HG02938 (cell line): ENCODE measurements around the gene KRTAP10-11.
"Not testable (repeated sequence)": the region's sequence is repeated elsewhere in the genome, so short reads cannot be mapped to it uniquely, and the experiment has no call there.

Source experiments
- ATAC-seq: cut with Tn5 transposase; IDR thresholded peaks from one replicate; pipeline ENCODE4 v1.9.1; 2021; ENCODE audit warnings: mild to moderate bottlenecking, moderate library complexity; ENCODE audit not compliant: unreplicated experiment

The KRTAP10-11 gene, protein sequence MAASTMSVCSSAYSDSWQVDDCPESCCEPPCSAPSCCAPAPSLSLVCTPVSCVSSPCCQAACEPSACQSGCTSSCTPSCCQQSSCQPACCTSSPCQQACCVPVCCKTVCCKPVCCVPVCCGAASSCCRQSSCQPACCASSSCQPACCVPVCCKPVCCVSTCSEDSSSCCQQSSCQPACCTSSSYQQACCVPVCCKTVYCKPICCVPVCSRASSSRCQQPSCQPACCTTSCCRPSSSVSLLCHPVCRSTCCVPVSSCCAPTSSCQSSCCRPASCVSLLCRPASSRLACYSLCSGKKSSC

DNA sequence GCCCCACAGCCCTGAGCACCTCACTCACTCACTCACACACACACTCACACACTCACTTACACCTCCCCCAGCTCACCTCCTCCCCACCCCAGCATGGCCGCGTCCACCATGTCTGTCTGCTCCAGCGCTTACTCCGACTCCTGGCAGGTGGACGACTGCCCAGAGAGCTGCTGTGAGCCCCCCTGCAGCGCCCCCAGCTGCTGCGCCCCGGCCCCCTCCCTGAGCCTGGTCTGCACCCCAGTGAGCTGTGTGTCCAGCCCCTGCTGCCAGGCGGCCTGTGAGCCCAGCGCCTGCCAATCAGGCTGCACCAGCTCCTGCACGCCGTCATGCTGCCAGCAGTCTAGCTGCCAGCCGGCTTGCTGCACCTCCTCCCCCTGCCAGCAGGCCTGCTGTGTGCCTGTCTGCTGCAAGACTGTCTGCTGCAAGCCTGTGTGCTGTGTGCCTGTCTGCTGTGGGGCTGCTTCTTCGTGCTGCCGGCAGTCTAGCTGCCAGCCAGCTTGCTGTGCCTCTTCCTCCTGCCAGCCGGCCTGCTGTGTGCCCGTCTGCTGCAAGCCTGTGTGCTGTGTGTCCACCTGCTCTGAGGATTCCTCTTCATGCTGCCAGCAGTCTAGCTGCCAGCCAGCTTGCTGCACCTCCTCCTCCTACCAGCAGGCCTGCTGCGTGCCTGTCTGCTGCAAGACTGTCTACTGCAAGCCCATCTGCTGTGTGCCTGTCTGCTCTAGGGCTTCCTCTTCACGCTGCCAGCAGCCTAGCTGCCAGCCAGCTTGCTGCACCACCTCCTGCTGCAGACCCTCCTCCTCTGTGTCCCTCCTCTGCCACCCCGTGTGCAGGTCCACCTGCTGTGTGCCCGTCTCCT lies at the start of gene KRTAP10-11:
KRTAP10-11 (plus strand) TSS at position 49 of the 856 bp plus-strand sequence; CDS start at position 94, 45 bp downstream.
- not testable (repeated sequence) for ATAC-seq

- ATAC-seq = no peak
Measured at GRCh38 chr21:44598061-44598460, 48.2 kb upstream of the KRTAP10-11 start.

DNA sequence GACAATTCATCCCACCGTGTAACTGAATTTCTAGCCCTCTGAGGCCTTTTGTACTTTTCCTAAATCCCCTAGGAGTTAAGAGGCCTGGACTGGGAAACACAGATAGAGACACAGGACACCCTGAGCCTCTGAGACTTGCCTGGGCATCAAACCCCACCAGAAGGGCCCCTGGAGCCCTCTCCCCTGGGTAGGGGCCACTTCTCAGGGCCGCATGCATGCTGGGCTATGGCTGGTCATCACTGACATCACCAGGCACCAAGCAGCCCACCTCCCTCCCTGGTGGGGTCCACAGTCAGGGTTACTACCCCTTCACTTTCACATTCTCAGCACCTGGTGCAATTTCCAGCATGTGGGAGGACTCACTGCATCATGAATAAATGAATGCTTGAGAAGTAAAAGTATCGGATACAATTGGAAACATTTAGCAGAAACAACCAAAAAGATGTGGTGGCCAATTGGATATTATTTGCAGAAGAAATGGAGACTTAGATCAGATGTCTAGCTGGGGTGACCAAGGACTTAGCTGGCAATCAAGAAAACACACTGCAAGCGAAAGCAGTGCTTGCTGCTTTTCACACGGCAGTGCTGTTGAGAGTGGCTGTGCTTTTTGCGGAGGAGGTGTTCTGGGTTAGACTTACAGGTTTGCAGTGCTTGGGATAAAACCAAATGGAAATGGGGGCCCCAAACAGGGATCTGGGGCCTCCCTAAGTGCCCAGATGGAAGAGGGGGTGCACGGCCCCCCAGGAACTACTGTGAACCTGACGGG lies 46.8 kb upstream of the KRTAP10-11 start:
- ATAC-seq = no peak

DNA sequence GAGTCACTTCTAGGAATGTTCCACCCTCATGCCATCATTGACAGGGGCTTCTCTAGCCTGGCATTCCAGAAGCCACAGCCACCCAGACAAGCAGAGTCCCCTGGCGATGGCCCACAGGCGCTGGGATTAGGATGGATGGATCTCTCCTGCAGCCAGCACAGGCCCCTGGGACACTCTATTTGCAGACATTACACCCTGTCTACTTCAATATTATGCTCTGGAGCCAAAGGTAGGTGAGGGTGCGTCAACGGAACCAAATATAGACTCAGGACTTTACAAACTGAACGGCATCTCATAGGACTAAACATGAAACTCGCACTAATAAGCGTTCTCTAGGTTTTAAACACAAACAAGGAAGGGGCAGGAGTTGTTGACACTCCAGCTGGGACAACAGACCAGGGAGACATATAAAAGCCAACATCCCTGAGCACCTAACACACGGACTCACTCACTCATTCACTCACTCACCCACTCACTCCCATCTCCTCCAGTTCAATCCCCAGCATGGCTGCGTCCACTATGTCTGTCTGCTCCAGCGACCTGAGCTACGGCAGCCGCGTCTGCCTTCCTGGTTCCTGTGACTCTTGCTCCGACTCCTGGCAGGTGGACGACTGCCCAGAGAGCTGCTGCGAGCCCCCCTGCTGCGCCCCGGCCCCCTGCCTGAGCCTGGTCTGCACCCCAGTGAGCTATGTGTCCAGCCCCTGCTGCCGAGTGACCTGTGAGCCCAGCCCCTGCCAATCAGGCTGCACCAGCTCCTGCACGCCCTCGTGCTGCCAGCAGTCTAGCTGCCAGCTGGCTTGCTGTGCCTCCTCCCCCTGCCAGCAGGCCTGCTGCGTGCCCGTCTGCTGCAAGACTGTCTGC lies 45.9 kb upstream of the KRTAP10-11 start, which contains the start of gene KRTAP10-7:
KRTAP10-7 (plus strand) TSS at position 480 of the 861 bp plus-strand sequence; CDS start at position 505, 25 bp downstream.
- ATAC-seq = not testable (repeated sequence)

DNA sequence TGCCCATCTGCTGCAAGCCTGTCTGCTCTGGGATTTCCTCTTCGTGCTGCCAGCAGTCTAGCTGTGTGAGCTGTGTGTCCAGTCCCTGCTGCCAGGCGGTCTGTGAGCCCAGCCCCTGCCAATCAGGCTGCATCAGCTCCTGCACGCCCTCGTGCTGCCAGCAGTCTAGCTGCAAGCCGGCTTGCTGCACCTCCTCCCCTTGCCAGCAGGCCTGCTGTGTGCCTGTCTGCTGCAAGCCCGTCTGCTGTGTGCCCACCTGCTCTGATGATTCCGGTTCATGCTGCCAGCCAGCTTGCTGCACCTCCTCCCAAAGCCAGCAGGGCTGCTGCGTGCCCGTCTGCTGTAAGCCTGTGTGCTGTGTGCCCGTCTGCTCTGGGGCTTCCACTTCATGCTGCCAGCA lies 45.1 kb upstream of the KRTAP10-11 start:
- ATAC-seq = not testable (repeated sequence)

- no peak for ATAC-seq
Measured at GRCh38 chr21:44601596-44602462, 44.4 kb upstream of the KRTAP10-11 start.

DNA sequence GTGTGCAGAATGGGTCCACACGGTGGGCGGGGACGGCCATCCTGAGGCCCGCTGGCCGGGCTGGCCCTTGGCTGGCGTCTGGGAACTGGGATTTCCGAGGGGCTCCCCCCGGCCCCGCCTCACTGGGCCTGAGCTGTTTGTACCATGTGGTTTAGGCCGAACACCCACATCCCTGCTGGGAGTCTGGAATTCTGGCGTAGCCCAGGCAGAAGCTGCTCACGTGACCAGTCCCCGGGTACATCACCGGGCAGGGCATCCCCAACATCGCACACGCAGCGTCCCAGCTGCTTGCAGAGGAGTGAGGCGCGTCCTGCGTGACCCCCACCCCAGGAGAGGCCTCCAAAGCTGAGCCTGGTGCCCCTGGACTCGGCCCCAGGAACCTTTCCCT lies 43.8 kb upstream of the KRTAP10-11 start:
- no peak for ATAC-seq

DNA sequence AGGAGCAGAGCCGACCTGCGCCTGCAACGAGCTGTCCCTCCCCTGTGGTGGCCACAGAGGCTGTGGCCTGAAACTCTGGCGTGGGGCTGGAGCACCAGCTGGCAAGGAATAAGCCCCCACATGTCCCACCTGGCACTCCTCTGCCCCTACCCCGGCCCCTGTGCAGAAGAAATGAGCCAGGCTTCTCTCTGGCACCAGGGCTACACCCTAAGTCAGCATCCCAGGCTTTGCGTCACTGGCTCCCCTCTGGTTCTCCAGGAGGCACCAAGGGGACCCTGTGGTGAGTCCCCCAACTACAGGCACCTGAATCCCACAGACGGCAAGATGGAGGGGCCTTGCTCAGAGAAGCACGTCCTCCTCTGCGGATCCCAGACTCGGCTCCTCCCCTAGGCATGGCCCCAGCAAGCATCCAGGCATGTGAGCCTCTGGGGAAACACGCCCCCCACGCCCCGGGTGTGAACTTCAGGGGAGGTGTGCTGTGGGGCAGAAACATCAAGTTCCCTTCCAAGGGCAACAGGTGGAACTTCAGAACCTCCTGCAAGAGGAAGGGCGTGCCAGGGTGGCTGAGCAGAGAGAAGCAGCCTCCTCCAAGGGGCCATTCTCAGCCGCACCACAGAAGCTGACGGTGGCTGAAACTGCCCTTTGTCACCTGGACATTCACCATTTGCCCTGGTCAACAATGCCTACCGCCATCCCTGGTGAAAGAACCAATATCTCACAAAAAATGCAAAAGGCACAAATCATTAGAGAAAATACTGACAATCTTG lies 42.9 kb upstream of the KRTAP10-11 start:
- ATAC-seq = no peak

GRCh38 chr21:44603911-44604310 lies 42.3 kb upstream of the KRTAP10-11 start:
- no peak for ATAC-seq

DNA sequence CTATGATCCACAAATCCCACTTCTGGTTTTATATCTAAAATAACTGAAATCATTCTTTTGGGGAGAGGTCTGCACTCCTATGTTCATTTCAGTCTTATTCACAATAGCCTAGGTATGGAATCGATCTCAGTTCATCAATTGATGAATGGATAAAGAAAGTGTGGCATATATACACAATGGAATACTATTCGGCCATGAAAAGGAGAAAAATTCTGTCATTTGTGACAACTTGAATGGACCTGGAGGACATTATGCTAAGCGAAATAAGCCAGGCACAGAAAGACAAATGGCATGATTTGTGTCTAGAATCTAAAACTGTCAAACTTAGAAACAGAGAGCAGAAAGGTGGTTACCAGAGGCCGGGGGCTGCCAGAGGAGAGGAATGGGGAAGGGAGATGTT lies 39.7 kb upstream of the KRTAP10-11 start:
- no peak for ATAC-seq

GRCh38 chr21:44609193-44609592 lies 37.0 kb upstream of the KRTAP10-11 start:
- ATAC-seq = no peak

- not testable (repeated sequence) for ATAC-seq
Measured at GRCh38 chr21:44610157-44610843, 35.9 kb upstream of the KRTAP10-11 start.

GRCh38 chr21:44611551-44611950 lies 34.7 kb upstream of the KRTAP10-11 start:
- no peak for ATAC-seq

DNA sequence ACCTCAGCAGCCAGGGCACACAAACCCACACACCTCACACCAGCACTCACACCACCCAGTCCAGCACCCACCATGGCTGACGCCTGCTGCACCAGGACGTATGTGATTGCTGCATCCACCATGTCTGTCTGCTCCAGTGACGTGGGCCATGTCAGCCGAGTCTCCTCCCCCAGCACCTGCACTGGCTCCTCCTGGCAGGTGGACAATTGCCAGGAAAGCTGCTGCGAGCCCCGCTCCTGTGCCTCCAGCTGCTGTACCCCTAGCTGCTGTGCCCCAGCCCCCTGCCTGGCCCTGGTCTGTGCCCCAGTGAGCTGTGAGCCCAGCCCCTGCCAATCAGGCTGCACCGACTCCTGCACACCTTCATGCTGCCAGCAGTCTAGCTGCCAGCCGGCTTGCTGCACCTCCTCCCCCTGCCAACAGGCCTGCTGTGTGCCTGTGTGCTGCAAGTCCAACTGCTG lies 34.2 kb upstream of the KRTAP10-11 start, which contains the start of gene KRTAP10-8:
KRTAP10-8 (plus strand) TSS at position 51 of the 458 bp plus-strand sequence; CDS start at position 73, 22 bp downstream.
- no peak for ATAC-seq

GRCh38 chr21:44612669-44613229 lies 33.5 kb upstream of the KRTAP10-11 start:
- ATAC-seq = no peak

DNA sequence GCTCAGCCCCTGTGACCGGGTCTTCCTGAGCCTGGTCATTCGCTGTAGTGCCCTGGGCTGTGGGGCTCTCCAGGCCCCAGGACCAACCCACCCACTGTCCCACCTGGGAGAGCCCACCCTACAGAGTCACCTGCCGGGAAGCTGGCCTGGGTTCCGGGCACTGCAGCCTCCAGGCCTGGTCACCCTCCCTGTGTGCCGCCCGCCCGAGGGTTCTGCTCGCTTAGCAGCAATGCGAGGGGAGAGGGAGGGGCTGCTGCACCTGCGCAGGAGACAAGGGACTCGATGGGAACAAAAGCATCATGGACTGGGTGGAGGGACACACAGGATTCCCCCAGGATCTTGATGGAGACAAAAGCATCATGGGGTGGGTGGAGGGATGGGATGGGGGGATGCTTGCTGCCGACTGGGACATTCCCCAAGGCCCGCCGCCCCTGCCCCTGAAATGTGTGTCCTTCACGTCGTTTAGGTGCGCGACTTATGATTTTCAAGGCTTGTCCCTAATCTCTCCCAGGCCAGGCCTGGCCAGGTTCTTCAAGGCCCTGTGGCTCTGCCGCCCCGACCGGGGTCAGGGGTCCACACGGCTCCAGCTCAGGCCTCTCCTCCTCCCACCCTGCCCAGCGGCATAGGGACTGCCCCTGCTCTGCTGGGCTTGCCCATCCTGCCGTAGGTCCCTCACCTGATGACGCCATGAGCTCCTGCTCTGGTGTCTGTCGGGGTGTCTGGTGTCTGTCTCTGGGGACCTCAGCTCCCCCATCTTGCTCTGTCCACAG lies 32.6 kb upstream of the KRTAP10-11 start:
- ATAC-seq = no peak
